HepG2 (cell line): Measurements from ENCODE around the gene SMIM14. TPM values are rescaled to one million over a fixed set of nuclear protein-coding genes. Genes with fewer than 3 reads are reported as not detected.
A peak's percentile ranks its signal among the peaks of the same experiment; 100 is the strongest.

Experiments
- CC2D1A ChIP-seq: sonication (generic); formaldehyde crosslinking; IDR thresholded peaks from 2 replicates; pipeline ENCODE4 v1.8.1; 2023; ENCODE audit warnings: mild to moderate bottlenecking, missing genetic modification reagents
- ISX ChIP-seq: sonication (generic); formaldehyde crosslinking; conservative IDR thresholded peaks from 2 replicates; pipeline ENCODE4 v1.5.0; 2020; ENCODE audit warnings: missing genetic modification reagents
- MXI1 ChIP-seq: IDR thresholded peaks from 3 replicates; pipeline ENCODE4 v1.6.1; 2012; ENCODE audit warnings: low read depth, low read length, inconsistent platforms, borderline replicate concordance
- NFRKB ChIP-seq: fragments of 450-650 bp; IDR thresholded peaks from 2 replicates; pipeline ENCODE4 v1.6.1; 2017
- RARG ChIP-seq: sonication (generic); formaldehyde crosslinking; IDR thresholded peaks from 2 replicates; pipeline ENCODE4 v1.4.0; 2020; ENCODE audit warnings: low read depth, mild to moderate bottlenecking, missing genetic modification reagents
- TBL1XR1 ChIP-seq: fragments of 150-350 bp; IDR thresholded peaks from 2 replicates; pipeline ENCODE4 v1.6.1; 2014; ENCODE audit warnings: borderline replicate concordance, low read length; ENCODE audit not compliant: partially characterized antibody
- TBX2 ChIP-seq: sonication (generic); formaldehyde crosslinking; IDR thresholded peaks from 2 replicates; pipeline ENCODE4 v1.5.0; 2020; ENCODE audit warnings: missing genetic modification reagents, mild to moderate bottlenecking, borderline replicate concordance
- TEAD2 ChIP-seq: sonication (generic); formaldehyde crosslinking; IDR thresholded peaks from 2 replicates; pipeline ENCODE4 v1.9.0; 2021; ENCODE audit warnings: missing genetic modification reagents
- THYN1 ChIP-seq: sonication (generic); formaldehyde crosslinking; IDR thresholded peaks from 2 replicates; pipeline ENCODE4 v1.8.1; 2023; ENCODE audit warnings: low read depth, mild to moderate bottlenecking, moderate library complexity, missing genetic modification reagents, borderline replicate concordance
- ZFAT ChIP-seq: sonication (generic); formaldehyde crosslinking; conservative IDR thresholded peaks from 2 replicates; pipeline ENCODE4 v1.8.1; 2023; ENCODE audit warnings: missing genetic modification reagents, inconsistent platforms
- ZNF224 ChIP-seq: sonication (generic); formaldehyde crosslinking; IDR thresholded peaks from 2 replicates; pipeline ENCODE4 v1.5.0; 2020; ENCODE audit warnings: mild to moderate bottlenecking, missing genetic modification reagents
- ZNF234 ChIP-seq: sonication (generic); formaldehyde crosslinking; conservative IDR thresholded peaks from 2 replicates; pipeline ENCODE4 v1.5.1; 2020; ENCODE audit warnings: mild to moderate bottlenecking, missing genetic modification reagents
- ZNF317 ChIP-seq: sonication (generic); formaldehyde crosslinking; IDR thresholded peaks from 2 replicates; pipeline ENCODE4 v1.5.0; 2020; ENCODE audit warnings: mild to moderate bottlenecking, missing genetic modification reagents
- ZNF343 ChIP-seq: sonication (generic); formaldehyde crosslinking; IDR thresholded peaks from 2 replicates; pipeline ENCODE4 v1.4.0; 2020; ENCODE audit warnings: mild to moderate bottlenecking, missing genetic modification reagents
- ZNF382 ChIP-seq: sonication (generic); formaldehyde crosslinking; IDR thresholded peaks from 2 replicates; pipeline ENCODE4 v1.5.0; 2020; ENCODE audit warnings: missing genetic modification reagents, mild to moderate bottlenecking, borderline replicate concordance
- ZNF44 ChIP-seq: sonication (generic); formaldehyde crosslinking; IDR thresholded peaks from 2 replicates; pipeline ENCODE4 v1.5.1; 2020; ENCODE audit warnings: mild to moderate bottlenecking, missing genetic modification reagents
- ZNF816 ChIP-seq: sonication (generic); formaldehyde crosslinking; IDR thresholded peaks from 2 replicates; pipeline ENCODE4 v1.8.0; 2022; ENCODE audit warnings: missing genetic modification reagents, mild to moderate bottlenecking, borderline replicate concordance
- polyA plus RNA-seq, 8 experiments: library from polyadenylated mRNA; depleted of rRNA in 3 of 8; stranded (reverse) in 7 of 8; unstranded in 1 of 8; fragments of >200 nt; fragmentation: Illumina TruSeq in 4 of 8; extraction: Trizol in 4 of 8; gene quantifications; 2 replicates each; pipeline versions ENCODE4 v1.2.1 to v1.2.3, GENCODE V29; 2011 to 2016; ENCODE audit warnings: low read depth in 4 of 8, missing spikeins in 1 of 8, mixed read lengths in 1 of 8; ENCODE audit not compliant: insufficient read depth in 1 of 8
- total RNA-seq, 5 experiments: library from RNA; depleted of rRNA; stranded (reverse); fragments of >200 nt; fragmentation: Illumina TruSeq; extraction: Trizol; gene quantifications; 2 replicates each; pipeline ENCODE4 v1.2.3, GENCODE V29; 2016; ENCODE audit warnings: low read depth in 1 of 5
- TF ChIP-seq, protein P1 (sequence below): sonication (generic); formaldehyde crosslinking; IDR thresholded peaks from 2 replicates; pipeline ENCODE4 v1.8.1; 2023; ENCODE audit warnings: missing genetic modification reagents, inconsistent platforms, borderline replicate concordance
- TF ChIP-seq, protein P2 (sequence below): sonication (generic); formaldehyde crosslinking; IDR thresholded peaks from 2 replicates; pipeline ENCODE4 v1.4.0; 2020; ENCODE audit warnings: mild to moderate bottlenecking, missing genetic modification reagents
- TF ChIP-seq, protein P3 (sequence below): sonication (generic); formaldehyde crosslinking; IDR thresholded peaks from 2 replicates; pipeline ENCODE4 v1.5.0; 2020; ENCODE audit warnings: mild to moderate bottlenecking, missing genetic modification reagents
- TF ChIP-seq, protein P4 (sequence below): sonication (generic); formaldehyde crosslinking; IDR thresholded peaks from 2 replicates; pipeline ENCODE4 v1.5.0; 2020; ENCODE audit warnings: mild to moderate bottlenecking, missing genetic modification reagents
- TF ChIP-seq, protein P5 (sequence below): sonication (generic); formaldehyde crosslinking; IDR thresholded peaks from 2 replicates; pipeline ENCODE4 v1.5.0; 2020; ENCODE audit warnings: mild to moderate bottlenecking, missing genetic modification reagents, borderline replicate concordance

The SMIM14 gene
- total and polyA plus RNA-seq, 2 of the 13 experiments (the other 11 are each of a cell fraction or from before 2014, with no cell fraction given) = 16.3 to 28.1 TPM

DNA sequence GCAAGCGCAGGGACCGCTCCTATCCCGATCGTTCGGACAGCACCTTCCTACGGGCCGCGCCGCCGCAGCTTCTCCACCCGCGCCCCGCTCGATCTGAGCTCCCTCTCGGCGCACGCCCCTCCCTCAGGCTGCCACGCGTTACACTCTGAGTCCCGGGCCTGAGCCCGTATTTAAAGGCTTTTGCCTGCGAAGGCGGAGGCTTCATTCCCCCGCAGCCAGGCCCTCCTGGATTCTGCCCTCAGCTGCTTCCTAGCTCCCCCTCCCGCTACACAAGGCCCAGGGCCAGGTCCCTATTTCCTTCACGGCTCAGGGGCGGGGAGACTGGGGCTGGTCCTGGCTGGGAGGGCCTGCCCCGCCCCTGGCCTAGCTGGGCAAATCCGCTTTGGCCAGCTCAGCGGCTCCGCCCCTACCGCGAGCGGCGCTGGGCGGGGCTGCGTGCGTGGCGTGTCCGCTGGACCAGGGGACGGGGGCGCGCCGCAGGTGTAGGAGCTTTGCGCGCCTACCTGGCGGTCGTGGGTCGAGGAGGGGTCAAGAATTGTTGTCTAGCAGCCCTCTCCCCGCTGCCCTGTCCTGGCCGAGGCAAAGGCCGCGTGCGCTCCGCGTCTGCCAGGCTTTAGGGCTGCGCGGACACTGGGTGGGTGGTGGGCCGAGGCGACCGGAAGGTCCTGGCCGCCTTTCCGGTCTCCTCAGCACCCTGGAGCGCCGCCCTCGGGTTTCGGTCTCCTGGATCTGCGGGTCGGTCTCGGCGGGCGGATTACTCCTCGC, 111.2 kb downstream of the SMIM14 start, which contains the start of gene UGDH (continued):
- TF ChIP-seq RARG (CRISPR knock-in tag) (peak; percentile 68; the same call in 1 of the 2 replicates), ZNF382 (CRISPR knock-in tag) (no peak), ZNF44 (CRISPR knock-in tag) (peak; percentile 21; the same call in 1 of the 2 replicates), TBX2 (CRISPR knock-in tag) (peak; percentile 88), ISX (CRISPR knock-in tag) (no peak; the same call in 1 of the 2 replicates), CC2D1A (CRISPR knock-in tag) (peak; percentile 30), ZNF234 (CRISPR knock-in tag) (peak; percentile 82; the same call in 1 of the 2 replicates), ZNF224 (CRISPR knock-in tag) (peak; percentile 97), ZNF343 (peak; percentile 83; the same call in 1 of the 2 replicates), ZFAT (CRISPR knock-in tag) (no peak), ZNF816 (CRISPR knock-in tag) (peak; percentile 93), TEAD2 (CRISPR knock-in tag) (0 out of 2 replicates have a peak, but pooled peaks have one; percentile 30), ZNF317 (CRISPR knock-in tag) (no peak; the same call in 1 of the 2 replicates), NFRKB (no peak), TBL1XR1 (peak; percentile 81), MXI1 (peak; percentile 86; the same call in 2 of the 3 replicates), THYN1 (CRISPR knock-in tag) (peak; percentile 58; the same call in 1 of the 2 replicates)
- TF ChIP-seq, protein P1, sequence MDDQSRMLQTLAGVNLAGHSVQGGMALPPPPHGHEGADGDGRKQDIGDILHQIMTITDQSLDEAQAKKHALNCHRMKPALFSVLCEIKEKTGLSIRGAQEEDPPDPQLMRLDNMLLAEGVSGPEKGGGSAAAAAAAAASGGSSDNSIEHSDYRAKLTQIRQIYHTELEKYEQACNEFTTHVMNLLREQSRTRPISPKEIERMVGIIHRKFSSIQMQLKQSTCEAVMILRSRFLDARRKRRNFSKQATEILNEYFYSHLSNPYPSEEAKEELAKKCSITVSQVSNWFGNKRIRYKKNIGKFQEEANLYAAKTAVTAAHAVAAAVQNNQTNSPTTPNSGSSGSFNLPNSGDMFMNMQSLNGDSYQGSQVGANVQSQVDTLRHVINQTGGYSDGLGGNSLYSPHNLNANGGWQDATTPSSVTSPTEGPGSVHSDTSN = 0 out of 2 replicates have a peak, but pooled peaks have one; percentile 16
- TF ChIP-seq, protein P2, sequence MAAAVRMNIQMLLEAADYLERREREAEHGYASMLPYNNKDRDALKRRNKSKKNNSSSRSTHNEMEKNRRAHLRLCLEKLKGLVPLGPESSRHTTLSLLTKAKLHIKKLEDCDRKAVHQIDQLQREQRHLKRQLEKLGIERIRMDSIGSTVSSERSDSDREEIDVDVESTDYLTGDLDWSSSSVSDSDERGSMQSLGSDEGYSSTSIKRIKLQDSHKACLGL = peak; percentile 79; the same call in 1 of the 2 replicates
- TF ChIP-seq, protein P3, sequence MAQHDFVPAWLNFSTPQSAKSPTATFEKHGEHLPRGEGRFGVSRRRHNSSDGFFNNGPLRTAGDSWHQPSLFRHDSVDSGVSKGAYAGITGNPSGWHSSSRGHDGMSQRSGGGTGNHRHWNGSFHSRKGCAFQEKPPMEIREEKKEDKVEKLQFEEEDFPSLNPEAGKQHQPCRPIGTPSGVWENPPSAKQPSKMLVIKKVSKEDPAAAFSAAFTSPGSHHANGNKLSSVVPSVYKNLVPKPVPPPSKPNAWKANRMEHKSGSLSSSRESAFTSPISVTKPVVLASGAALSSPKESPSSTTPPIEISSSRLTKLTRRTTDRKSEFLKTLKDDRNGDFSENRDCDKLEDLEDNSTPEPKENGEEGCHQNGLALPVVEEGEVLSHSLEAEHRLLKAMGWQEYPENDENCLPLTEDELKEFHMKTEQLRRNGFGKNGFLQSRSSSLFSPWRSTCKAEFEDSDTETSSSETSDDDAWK (CRISPR knock-in tag) = no peak
- TF ChIP-seq, protein P4, sequence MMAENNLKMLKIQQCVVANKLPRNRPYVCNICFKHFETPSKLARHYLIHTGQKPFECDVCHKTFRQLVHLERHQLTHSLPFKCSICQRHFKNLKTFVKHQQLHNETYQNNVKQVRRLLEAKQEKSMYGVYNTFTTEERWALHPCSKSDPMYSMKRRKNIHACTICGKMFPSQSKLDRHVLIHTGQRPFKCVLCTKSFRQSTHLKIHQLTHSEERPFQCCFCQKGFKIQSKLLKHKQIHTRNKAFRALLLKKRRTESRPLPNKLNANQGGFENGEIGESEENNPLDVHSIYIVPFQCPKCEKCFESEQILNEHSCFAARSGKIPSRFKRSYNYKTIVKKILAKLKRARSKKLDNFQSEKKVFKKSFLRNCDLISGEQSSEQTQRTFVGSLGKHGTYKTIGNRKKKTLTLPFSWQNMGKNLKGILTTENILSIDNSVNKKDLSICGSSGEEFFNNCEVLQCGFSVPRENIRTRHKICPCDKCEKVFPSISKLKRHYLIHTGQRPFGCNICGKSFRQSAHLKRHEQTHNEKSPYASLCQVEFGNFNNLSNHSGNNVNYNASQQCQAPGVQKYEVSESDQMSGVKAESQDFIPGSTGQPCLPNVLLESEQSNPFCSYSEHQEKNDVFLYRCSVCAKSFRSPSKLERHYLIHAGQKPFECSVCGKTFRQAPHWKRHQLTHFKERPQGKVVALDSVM (CRISPR knock-in tag) = peak; percentile 50
- TF ChIP-seq, protein P5, sequence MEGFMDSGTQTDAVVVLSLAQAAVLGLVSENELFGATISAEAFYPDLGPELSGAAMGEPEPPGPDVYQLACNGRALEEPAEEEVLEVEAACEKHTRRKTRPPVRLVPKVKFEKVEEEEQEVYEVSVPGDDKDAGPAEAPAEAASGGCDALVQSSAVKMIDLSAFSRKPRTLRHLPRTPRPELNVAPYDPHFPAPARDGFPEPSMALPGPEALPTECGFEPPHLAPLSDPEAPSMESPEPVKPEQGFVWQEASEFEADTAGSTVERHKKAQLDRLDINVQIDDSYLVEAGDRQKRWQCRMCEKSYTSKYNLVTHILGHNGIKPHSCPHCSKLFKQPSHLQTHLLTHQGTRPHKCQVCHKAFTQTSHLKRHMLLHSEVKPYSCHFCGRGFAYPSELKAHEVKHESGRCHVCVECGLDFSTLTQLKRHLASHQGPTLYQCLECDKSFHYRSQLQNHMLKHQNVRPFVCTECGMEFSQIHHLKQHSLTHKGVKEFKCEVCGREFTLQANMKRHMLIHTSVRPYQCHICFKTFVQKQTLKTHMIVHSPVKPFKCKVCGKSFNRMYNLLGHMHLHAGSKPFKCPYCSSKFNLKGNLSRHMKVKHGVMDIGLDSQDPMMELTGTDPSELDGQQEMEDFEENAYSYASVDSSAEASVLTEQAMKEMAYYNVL = no peak
